LNCaP clone FGC (cell line): ENCODE measurements around the gene FBXW4.

Source experiments
- DNase-seq: peaks from one replicate; pipeline ENCODE4 v3.0.0-alpha.2; 2011; ENCODE audit warnings: low read depth
- H3K4me3 ChIP-seq: 2 replicates; pipeline ENCODE4 v1.5.1; 2011; ENCODE audit warnings: mild to moderate bottlenecking, low read depth, low read length, control low read depth
- TF ChIP-seq, protein P1 (sequence below): IDR thresholded peaks from 2 replicates; pipeline ENCODE4 v1.5.1; 2012; ENCODE audit warnings: mild to moderate bottlenecking; ENCODE audit not compliant: control insufficient read depth, insufficient read depth; ENCODE audit errors: extremely low read depth

FBXW4 gene

GRCh38 chr10:101694674-101695403, at the start of gene FBXW4:
FBXW4 (minus strand) TSS chr10:101695170; CDS start chr10:101695105, 65 bp downstream.
- TF ChIP-seq, protein P1, sequence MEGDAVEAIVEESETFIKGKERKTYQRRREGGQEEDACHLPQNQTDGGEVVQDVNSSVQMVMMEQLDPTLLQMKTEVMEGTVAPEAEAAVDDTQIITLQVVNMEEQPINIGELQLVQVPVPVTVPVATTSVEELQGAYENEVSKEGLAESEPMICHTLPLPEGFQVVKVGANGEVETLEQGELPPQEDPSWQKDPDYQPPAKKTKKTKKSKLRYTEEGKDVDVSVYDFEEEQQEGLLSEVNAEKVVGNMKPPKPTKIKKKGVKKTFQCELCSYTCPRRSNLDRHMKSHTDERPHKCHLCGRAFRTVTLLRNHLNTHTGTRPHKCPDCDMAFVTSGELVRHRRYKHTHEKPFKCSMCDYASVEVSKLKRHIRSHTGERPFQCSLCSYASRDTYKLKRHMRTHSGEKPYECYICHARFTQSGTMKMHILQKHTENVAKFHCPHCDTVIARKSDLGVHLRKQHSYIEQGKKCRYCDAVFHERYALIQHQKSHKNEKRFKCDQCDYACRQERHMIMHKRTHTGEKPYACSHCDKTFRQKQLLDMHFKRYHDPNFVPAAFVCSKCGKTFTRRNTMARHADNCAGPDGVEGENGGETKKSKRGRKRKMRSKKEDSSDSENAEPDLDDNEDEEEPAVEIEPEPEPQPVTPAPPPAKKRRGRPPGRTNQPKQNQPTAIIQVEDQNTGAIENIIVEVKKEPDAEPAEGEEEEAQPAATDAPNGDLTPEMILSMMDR = no peak
- DNase-seq = no peak
- peak within 1 kb of the TSS; percentile 86 for H3K4me3 ChIP-seq

- DNase-seq = no peak
- TF ChIP-seq, protein P1 = no peak
- H3K4me3 ChIP-seq = no peak overlapping the region
Measured at GRCh38 chr10:101744267-101744666, 49.3 kb upstream of the FBXW4 start.

GRCh38 chr10:101741938-101742337, 47.0 kb upstream of the FBXW4 start:
- TF ChIP-seq, protein P1 = no peak
- DNase-seq = no peak
- H3K4me3 ChIP-seq = no peak overlapping the region

GRCh38 chr10:101736666-101737065, 41.7 kb upstream of the FBXW4 start:
- DNase-seq = no peak
- TF ChIP-seq, protein P1 = no peak
- no peak overlapping the region for H3K4me3 ChIP-seq

DNA sequence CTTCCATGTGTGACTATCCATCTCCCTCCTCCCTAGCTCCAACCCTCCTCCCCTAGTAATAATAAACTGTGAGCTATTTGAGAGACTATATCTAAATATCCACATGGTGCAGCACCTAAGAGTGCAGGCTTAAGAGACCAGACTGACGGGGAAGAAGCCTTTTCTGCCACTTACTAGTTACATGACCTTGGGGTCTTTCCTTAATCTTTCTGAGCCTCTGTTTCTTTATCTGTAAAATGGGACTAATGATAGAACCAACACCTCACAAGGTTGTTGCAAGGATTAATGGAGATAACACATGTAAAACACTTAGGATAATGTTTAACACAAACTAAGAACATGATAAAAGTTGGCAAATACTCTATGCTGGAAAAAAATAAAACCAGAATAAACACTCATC, 37.1 kb upstream of the FBXW4 start:
- no peak for DNase-seq
- TF ChIP-seq, protein P1 = no peak

GRCh38 chr10:101726115-101726387, 31.1 kb upstream of the FBXW4 start:
- H3K4me3 ChIP-seq = no peak overlapping the region
- TF ChIP-seq, protein P1 = no peak
- DNase-seq = no peak

More for the DNA sequence above, 37.1 kb upstream of the FBXW4 start:
- H3K4me3 ChIP-seq = no peak overlapping the region

DNA sequence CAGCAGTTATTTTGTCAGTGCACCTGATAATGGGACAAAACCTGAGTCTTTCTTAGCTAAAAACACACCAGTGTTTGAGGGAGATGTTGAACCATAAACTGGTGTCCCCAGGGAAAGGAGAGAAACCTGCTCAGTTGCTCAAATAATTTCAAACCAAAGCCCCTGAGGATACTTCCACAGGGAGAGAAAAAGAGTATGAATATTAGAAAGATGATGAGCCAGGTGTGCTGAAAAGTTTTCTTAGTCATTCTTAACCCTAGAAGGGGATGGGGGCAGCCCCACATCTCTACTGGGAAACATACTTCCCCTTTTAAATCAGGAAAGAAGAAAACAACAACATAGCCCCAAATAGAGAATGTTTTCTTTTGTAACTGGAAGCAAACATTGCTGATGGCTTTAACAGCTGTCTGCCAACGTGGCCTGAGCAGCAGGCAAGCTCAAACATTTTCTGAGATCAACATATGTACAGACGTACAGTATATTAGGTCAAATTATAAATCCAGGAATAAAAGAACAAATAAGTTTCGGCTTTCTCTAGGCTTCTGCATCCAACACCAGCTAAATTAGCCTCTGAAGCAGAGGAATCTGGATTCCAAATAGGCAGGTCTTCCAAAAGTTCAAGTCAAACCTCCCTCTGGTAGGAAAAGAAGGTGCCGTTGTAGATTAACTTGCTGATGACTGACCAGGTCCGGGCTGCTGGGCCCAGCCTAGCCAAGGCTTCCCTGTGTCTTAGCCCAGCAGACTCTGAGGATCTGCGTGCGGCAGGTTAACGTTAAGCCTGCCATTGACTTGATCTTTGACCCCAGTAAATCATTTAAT, 30.5 kb upstream of the FBXW4 start:
- H3K4me3 ChIP-seq = no peak overlapping the region
- no peak for DNase-seq
- TF ChIP-seq, protein P1 = no peak
